Tibial artery (tissue), 4 donors: ENCODE measurements around the gene ZNF714.

Experiments
- DNase-seq, 2 donors: peaks; one replicate each; pipeline ENCODE4 v3.0.0-alpha.2; 2019
- H3K27ac ChIP-seq, 2 donors: fragments of 200-600 bp; sonication (generic) in 1 of 2; 1 replicate in 1 of 2; 2 replicates in 1 of 2; pipeline ENCODE4 v1.5.1; 2018 to 2019; ENCODE audit warnings: mild to moderate bottlenecking in 1 of 2
- H3K27me3 ChIP-seq, 2 donors: fragments of 200-600 bp; sonication (generic) in 1 of 2; one replicate each; pipeline versions ENCODE4 v1.5.1 to v1.6.0; 2016 to 2019
- H3K36me3 ChIP-seq, 3 donors: fragments of 200-600 bp; sonication (generic) in 2 of 3; one replicate each; pipeline ENCODE4 v1.5.1; 2016 to 2019; ENCODE audit warnings: mild to moderate bottlenecking in 2 of 3
- H3K4me1 ChIP-seq, 4 donors: fragments of 200-600 bp; sonication (generic) in 2 of 4; 1 replicate in 3 of 4; 2 replicates in 1 of 4; pipeline ENCODE4 v1.5.1; 2016 to 2019
- H3K4me3 ChIP-seq, 2 donors: fragments of 200-600 bp; sonication (generic) in 1 of 2; 1 replicate in 1 of 2; 2 replicates in 1 of 2; pipeline ENCODE4 v1.5.1; 2018 to 2019; ENCODE audit warnings: mild to moderate bottlenecking in 2 of 2
- H3K9me3 ChIP-seq, 3 donors: fragments of 200-600 bp; sonication (generic) in 1 of 3; one replicate each; pipeline ENCODE4 v1.5.1; 2016 to 2019
- intact Hi-C: fragments of 100-400 bp; cut with DNase I; formaldehyde crosslinking; loops from one replicate; pipeline ENCODE4 v1.15.0; 2023; ENCODE audit warnings: low total_unique reads
- TF ChIP-seq, protein P1 (sequence below), 2 experiments: fragments of 200-600 bp in 1 of 2; fragments of 450-650 bp in 1 of 2; IDR thresholded peaks; one replicate each; pipeline ENCODE4 v1.5.1; 2017 to 2019; ENCODE audit warnings: antibody characterized with exemption in 2 of 2, mild to moderate bottlenecking in 1 of 2, moderate library complexity in 1 of 2

Gene ZNF714

DNA sequence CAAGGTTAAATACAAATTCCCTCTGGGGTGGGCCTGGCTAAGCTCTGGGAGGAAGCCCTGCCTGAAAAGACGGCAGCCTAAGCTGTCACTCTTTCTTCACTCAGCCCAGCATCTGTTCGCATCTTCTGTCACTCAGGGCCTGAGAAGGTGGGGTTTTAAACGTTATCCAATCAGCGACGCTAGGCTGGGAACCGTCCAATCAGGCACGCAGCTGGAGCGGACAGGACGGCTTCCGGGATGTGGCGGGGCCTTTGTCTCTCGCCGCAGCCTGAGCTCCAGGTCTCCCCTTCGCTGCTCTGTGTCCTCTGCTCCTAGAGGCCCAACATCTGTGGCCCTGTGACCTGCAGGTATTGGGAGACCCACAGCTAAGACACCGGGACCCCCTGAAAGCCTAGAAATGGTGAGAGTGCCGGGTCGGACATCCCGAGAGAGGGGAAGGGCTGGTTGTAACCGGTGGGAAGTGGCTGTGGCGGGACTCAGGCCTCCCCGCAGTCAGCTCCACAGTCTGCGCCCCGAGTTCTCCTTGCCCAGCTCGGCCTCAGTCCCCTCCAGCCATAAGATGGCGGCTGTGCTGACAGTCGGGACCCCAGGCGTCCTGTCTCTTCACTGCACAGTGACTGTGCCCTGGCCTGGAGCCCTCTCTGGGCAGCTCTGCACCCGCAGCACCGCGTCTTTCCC is 59.9 kb downstream of the ZNF714 start, which contains the start of gene ZNF431:
ZNF431 (plus strand) TSS at position 254 of the 678 bp plus-strand sequence; CDS start at position 398, 144 bp downstream.
- peak; percentile 93 to 97 for DNase-seq
- no peaks in the 10 kb centered on the region for H3K9me3 ChIP-seq
- H3K27me3 ChIP-seq, result no peaks in the 10 kb centered on the region
- H3K4me1 ChIP-seq, result peaks cover 0 to 14% (median 8%) of the 10 kb centered on the region in 4 donors
- H3K36me3 ChIP-seq, result peaks cover 4 to 31% (median 22%) of the 10 kb centered on the region in 3 donors
- peak within 1 kb of the TSS; percentile 66 to 77 for H3K27ac ChIP-seq
- intact Hi-C loops, result no loop called here
- H3K4me3 ChIP-seq, result peak within 1 kb of the TSS; percentile 59 to 67
- TF ChIP-seq, protein P1, sequence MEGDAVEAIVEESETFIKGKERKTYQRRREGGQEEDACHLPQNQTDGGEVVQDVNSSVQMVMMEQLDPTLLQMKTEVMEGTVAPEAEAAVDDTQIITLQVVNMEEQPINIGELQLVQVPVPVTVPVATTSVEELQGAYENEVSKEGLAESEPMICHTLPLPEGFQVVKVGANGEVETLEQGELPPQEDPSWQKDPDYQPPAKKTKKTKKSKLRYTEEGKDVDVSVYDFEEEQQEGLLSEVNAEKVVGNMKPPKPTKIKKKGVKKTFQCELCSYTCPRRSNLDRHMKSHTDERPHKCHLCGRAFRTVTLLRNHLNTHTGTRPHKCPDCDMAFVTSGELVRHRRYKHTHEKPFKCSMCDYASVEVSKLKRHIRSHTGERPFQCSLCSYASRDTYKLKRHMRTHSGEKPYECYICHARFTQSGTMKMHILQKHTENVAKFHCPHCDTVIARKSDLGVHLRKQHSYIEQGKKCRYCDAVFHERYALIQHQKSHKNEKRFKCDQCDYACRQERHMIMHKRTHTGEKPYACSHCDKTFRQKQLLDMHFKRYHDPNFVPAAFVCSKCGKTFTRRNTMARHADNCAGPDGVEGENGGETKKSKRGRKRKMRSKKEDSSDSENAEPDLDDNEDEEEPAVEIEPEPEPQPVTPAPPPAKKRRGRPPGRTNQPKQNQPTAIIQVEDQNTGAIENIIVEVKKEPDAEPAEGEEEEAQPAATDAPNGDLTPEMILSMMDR (IDR thresholded peaks at IDR 0.05), result no peak

DNA sequence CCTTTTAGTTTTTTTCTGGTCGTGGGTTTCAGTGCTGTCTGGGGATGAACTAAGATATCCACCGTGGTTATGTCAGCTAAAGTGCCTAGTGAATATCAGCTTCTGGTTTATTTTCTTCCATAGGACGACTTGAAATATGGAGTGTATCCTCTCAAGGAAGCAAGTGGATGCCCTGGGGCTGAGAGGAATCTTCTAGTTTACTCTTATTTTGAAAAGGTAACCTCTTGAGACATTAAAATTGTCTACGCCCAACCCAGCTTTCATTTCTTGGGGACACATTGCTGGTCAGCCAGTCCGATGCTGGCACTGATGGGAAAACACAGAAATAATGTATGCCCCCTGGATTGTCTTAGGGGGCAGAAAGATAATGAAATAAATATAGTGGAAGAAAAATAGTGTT is 61.4 kb downstream of the ZNF714 start:
- Histone ChIP-seq H3K9me3 (no peaks in the 10 kb centered on the region), H3K4me1 (peaks cover 0 to 14% (median 8%) of the 10 kb centered on the region in 4 donors), H3K36me3 (peaks cover 4 to 33% (median 23%) of the 10 kb centered on the region in 3 donors), H3K27me3 (no peaks in the 10 kb centered on the region), H3K4me3 (no peak overlapping the region), H3K27ac (no peak overlapping the region)
- TF ChIP-seq, protein P1 (IDR thresholded peaks at IDR 0.05), result no peak
- no peak for DNase-seq
- intact Hi-C loops, result no loop called here

DNA sequence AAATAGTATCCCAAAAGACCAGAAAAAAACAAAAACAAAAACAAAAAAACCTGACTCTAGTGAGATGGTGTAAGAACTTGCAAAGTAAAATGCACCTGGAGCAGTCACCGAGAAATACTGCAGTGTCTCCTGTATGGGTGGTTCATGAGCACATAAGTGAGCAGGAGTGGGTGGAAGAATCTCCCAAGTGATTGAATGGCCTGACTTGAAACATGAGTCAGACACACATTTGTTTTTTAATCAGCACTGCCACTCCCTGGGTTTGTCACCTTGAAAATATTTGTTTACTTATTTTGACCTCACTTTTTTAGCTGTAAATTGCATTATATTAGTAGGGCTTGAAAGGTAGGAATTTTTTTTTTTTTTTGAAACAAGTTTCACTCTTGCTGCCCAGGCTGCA is 61.9 kb downstream of the ZNF714 start:
- Histone ChIP-seq H3K27ac (no peak overlapping the region), H3K27me3 (no peaks in the 10 kb centered on the region), H3K36me3 (peaks cover 4 to 33% (median 27%) of the 10 kb centered on the region in 3 donors), H3K4me3 (no peak overlapping the region), H3K4me1 (peaks cover 0 to 14% (median 8%) of the 10 kb centered on the region in 4 donors), H3K9me3 (no peaks in the 10 kb centered on the region)
- no peak for DNase-seq
- intact Hi-C loops, result no loop called here
- TF ChIP-seq, protein P1 (IDR thresholded peaks at IDR 0.05), result no peak

DNA sequence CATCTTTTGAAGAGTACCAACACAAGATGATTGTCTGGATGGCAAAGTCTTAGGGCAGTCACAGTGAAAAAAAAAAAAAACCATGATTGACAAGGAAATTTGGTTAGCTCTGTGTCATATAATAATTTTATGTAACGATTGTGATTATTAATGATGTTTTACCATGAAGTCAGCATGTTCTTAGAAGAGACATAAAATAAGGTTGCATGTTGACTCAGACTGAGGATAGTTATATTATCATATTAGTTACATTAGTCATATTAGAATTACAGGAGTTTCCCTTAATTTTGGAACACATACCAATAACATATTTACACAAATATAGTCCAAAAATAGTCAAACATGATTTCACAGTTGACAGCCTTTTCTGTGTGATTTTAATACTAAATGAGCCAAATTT is 65.5 kb downstream of the ZNF714 start:
- Histone ChIP-seq H3K9me3 (no peaks in the 10 kb centered on the region), H3K27me3 (no peaks in the 10 kb centered on the region), H3K4me3 (no peak overlapping the region), H3K27ac (no peak overlapping the region), H3K36me3 (peaks cover 21 to 58% (median 48%) of the 10 kb centered on the region in 3 donors), H3K4me1 (peaks cover 0 to 10% (median 4%) of the 10 kb centered on the region in 4 donors)
- intact Hi-C loops, result no loop called here
- no peak for DNase-seq
- TF ChIP-seq, protein P1 (IDR thresholded peaks at IDR 0.05), result no peak

DNA sequence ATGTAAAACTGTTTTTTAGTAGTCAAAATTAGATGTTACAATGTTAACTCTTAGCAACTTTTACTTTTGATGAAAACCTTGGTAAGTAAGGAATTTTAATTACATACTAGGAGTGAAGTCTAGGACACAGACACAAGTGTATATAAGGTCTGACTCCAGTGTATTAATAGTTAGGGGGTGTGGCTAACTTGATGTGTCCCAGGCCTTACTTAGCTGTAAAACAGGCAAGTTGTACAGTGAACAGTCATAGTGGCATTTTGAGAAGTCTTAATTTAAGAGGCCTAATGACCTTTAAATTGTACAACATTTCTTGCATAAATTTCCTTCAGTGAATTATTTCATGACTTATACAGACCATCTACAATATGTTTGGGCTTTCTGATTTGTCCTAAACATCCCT is 66.7 kb downstream of the ZNF714 start:
- no peaks in the 10 kb centered on the region for H3K4me1 ChIP-seq
- no peak overlapping the region for H3K27ac ChIP-seq
- H3K36me3 ChIP-seq, result peaks cover 27 to 66% (median 55%) of the 10 kb centered on the region in 3 donors
- no peak overlapping the region for H3K4me3 ChIP-seq
- no peak for DNase-seq
- no peaks in the 10 kb centered on the region for H3K27me3 ChIP-seq
- TF ChIP-seq, protein P1 (IDR thresholded peaks at IDR 0.05), result no peak
- intact Hi-C loops, result no loop called here
- H3K9me3 ChIP-seq, result no peaks in the 10 kb centered on the region
